RKO (cell line): Measurements from ENCODE around the gene ERVK3-1.
A peak's percentile ranks its signal among the peaks of the same experiment; 100 is the strongest.
"Not testable (repeated sequence)": the region's sequence is repeated elsewhere in the genome, so short reads cannot be mapped to it uniquely, and the experiment has no call there.

Source experiments
- DNase-seq: peaks from one replicate; pipeline ENCODE4 v3.0.0-alpha.2; 2016; ENCODE audit warnings: low spot score

ERVK3-1 gene

DNA sequence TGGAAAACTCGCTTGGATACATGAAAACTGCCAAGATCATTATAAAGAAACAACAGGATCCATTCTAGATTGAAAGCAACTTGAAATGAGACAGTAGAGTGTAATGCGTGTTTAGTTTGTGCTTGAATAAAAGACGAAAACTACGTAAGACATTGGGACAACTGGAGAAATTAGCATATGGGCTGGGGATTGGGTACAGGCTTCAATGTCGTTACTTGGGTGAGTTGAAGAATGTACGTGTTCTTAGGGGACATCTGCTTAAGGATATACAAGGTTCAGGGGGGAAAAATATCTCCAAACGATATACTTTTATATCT, 471 bp upstream of the ERVK3-1 start:
- DNase-seq, result no peak

DNA sequence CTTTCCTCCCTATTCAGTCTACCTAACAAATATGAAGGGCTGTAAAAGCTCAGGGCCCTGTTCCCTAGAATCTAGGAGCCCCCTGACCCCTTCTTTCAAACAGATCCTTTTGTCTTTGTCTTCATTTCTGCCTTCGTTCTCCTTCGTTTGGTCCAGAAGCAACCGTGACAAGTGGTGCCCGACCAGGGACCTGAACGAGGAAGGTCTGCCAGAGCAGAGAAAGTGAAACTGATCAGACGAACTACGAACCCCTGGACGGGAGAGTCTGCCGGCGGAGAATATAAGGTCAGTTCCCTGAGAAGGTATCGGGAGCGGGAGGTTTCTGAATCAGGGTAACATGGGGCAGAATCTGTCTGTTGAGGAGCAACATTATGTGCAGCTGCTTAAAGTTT, 751 bp downstream of the ERVK3-1 start:
- peak; percentile 34 for DNase-seq

DNA sequence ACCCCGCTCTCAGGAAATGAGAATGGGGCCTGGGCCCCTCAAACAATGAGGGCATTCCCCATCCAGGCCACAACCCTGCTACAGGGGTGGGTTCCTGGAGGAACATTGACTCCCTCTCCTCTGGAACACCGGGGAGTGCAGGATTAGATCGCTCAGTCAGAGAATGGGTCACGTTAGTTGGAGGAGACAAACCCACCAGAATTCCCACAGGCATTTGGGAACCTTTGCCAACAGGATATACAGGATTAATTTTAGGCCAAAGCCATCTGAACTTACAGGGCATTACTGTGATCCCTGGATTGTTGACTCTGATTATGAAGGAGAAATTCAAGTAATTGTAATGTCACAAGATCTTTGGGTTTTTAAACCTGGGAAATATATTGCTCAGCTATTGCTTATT, 2.6 kb downstream of the ERVK3-1 start:
- DNase-seq, result no peak

DNA sequence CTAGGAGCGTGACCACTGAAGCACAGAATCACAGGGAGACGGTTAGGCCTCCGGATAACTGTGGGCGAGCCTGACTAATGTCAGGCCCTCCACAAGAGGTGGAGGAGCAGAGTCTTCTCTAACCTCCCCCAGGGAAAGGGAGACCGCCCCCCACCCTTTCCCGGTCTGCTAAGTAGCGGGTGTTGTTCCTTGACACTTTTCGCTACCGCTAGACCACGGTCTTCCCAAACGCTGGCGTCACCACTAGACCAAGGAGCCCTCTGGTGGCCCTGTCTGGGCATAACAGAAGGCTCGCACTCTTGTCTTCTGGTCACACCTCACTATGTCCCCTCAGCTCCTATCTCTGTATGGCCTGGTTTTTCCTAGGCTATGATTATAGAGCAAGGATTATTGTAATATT, 5.5 kb downstream of the ERVK3-1 start:
- DNase-seq, result not testable (repeated sequence)

DNA sequence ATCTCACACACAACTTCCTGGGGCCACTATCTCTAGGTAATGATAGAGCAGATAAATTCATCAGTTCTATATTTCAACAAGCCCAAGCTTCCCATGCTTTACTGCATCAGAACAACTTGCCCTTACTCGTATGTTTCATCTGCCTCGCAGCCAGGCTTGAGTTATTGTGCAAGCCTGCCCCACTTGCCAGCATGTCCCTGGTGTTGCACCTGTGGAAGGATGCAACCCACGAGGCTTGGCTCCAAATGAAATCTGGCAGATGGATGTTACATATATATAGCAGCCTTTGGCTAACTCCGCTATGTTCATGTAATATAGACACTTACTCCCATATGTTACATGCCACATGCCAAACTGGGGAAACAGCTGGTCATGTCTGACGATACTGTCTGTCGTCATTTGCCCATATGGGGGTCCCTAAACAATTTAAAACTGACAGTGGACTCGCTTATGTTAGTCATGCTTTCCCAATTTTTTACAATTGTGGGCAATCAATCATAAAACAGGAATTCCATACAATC, 6.2 kb downstream of the ERVK3-1 start:
- no peak for DNase-seq

DNA sequence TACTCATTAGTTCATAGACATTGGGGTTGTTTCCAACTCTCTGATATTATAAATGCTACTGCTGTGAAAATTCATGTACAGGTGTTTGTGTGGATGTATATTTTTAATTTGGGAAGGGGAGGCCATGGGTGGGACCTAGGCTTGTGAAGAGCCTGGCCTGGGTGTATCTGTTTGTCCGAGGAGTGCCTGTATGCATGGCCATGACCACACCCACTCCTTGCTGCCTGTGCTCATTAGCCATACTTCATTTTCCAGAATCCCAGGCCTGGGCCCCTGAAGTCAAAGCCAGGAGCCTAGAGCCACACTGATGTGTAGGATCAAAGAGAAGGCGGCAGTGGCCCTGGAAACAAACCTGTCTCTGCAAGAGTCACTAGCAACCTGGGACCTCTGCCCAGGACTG, 10.4 kb downstream of the ERVK3-1 start:
- DNase-seq, result no peak

DNA sequence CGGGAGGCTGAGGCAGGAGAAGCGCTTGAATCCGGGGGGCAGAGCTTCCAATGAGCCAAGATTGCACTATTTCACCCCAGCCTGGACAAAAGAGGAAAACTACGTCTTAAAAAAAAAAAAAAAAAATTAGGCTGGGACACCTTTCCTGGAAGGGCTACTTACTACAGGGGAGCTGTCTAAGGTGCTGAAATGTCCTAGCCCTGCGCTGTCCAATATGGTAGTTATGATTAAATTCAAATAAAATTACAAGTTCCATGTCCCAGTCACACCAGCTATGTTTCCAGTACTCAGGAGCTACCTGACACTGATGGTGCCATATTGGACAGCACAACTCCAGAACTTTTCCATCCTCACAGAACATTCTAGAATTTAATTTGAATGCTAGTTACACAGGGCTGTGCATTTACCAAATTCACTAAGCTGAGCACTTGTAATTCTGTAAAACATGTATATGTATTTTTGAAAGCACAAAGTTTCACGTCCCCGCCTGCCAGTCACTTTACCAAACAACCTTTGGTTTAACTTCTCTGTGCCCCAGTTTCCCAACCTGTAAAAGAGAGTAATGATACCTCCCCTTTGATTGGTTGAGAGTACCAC, 12.4 kb downstream of the ERVK3-1 start:
- peak; percentile 70 for DNase-seq

DNA sequence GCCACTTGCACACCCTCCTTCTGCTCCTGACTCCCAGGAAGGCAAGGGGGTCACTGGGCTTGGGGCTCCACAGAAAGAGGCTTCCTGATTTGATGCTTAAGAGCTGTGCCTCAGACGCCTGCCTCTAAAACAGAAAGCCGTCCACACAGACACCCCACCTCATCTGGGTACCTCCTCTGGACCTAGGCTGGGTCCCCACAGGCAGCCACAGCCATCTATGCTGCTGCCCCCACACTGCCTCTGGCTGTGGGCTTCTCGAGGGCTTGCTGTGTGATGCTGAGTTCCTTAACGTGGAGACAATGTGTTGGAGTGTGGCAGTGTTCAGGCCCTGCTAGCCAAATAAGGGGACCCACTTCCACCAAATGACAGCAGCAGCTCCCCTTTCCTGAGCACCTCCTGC, 13.1 kb downstream of the ERVK3-1 start:
- DNase-seq, result no peak

DNA sequence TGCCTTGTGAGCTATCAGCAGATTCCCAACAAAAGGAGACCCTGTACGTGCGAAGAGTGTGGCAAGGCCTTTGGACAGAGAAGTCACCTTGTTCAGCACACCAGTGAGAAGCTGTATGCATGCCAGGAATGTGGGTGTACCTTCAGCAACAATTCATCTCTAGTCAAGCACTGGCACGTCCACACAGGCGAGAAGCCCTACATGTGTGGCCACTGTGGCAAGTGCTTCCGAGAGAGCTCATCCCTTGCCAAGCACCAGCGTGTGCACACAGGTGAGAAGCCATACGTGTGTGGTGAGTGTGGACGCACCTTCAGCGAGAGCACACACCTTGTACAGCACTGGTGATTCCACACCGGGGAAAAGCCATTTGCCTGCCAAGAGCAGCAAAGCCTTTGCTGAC, 14.1 kb downstream of the ERVK3-1 start:
- DNase-seq, result no peak

DNA sequence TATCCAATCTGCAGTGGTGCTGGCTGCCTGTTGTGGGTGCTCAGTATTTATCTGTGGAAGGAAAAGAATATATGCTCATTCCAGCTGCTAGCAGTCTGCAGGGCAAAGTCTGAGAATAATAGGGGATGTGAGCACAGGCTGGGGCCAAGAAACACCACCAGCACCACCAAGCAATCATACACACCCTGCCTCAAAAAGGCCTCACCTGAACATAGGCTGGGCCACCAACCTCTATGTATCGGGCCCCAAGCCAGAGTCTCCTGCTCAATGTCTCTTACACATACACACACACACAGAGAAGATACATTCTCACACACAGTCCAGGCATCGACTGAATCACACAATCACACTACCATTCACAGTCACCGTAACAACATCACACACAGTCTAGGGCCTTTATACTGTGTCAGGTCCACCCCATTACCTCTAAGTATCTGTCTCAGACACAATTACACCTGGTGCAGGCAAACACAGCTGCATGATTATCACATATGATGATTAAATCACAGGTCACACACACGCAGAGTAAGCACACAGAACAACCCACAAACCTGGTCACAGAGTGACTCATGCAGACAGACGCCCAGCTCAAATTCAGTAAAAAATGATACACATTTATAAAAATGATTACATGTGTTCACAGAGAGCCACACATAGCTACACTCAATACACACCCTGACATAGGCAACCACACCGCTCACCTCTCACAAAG, 20.3 kb downstream of the ERVK3-1 start:
- peak; percentile 82 for DNase-seq

DNA sequence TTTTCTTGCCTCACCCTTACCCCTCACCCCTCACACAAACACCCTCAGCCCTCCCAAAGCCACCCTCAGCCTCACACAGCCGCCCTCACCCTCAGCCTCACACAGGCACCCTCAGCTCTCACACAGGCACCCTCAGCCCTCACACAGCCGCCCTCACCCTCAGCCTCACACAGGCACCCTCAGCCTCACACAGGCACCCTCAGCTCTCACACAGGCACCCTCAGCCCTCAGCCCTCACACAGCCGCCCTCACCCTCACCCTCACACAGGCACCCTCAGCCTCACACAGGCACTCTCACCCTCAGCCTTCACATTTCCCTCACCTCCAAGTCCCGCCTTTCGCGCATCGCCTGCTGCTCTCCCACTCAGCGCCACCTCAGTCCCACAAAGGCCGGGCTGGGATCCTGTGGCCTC, 21.3 kb downstream of the ERVK3-1 start:
- no peak for DNase-seq

DNA sequence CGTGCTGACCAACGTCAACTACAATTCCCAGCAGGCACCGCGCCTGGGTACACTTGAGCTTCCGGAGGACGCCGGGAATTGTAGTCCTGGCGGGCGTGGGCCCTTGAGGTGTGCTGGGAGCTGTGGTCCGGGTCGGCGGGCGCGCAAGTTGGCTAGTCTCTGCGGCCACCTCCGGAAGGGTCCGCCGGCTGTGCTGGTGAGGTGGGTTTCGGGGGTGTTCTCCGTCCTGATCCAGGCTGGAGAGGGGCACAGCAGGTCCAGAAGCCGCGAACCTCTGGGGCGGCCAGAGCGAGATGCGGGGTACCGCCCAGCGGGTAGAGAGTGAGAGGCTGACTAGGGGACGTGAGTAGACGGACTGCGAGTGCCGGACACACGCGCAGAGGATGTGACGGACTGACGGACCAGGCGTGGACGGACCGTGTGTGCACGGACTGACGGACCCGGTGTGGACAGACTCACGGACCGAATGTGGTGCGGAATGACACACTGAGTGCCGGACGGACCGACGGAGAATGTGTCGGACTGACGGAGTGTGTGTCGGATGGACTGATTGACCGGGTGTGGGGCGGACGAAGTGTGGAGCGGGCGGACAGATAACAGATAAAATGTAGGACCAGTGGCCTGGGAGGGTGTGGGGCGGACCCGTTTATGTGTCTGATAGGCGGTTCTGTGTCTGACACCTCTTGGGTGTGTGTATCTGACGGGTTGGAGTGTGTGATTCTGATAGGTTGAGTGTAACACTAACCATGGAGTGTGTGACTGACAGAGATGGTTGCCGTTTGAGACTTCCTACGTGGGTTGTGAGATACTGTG, 21.9 kb downstream of the ERVK3-1 start, which contains the start of gene ZSCAN22:
TSS of gene ZSCAN22 (plus strand) at position 81 of the 813 bp plus-strand sequence. CDS start 7,809 bp downstream, outside the sequence.
- peak; percentile 97 for DNase-seq

DNA sequence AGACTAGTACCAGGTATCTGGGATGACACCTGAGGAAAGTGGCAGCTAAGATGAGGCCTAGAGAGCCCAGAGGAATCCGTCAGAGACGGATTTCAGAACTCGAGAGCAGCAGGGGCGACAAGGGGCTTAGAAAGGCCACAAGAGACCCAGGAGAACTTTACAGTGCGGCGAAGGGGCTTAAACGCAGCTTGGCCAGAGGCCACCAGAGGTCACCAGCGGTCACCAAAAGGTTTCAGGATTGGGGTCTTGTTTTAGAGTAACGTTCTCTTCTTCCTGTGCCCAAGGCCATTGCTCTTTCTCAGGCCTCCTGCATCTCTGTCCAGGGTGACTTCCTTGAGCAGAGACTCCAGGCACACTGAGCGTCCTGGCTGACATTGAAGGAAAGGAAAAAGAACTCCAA, 23.8 kb downstream of the ERVK3-1 start:
- DNase-seq, result peak; percentile 22

DNA sequence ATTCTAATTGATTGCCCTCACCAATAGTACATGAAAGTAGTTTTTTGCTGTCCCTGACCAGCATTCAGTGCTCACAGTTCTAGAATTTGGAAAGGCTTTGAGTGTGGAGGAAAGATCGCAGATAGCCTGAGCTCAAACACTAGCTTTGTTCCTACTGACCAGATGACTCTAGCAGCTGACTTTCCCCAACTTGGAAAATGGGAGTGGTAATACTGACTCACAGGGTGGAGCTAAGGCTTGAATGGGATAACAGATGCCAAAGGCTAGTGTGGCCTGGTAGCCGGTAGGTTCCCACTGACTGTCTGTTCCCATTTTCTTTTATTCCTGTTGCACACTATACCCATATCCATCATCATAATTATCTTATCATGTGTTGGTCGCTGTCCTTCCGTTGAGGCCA, 25.3 kb downstream of the ERVK3-1 start:
- DNase-seq, result peak; percentile 80

DNA sequence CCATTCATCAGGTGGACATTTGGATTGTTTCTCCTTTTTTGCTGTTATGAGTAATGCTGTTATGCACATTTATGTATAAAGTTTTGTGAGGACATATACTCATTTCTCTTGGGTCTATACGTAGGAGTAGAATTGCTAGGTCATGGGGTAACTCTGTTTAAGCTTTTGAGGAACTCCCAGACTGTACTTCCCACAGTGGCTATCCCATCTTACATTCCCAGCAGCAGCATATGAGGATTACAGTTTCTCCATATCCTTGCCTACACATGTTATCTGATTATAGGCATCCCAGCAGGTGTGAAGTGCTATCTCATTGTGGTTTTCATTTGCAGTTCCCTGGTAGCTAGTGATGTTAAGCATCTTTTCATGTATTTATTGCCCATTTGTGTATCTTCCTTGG, 27.5 kb downstream of the ERVK3-1 start:
- DNase-seq, result no peak

DNA sequence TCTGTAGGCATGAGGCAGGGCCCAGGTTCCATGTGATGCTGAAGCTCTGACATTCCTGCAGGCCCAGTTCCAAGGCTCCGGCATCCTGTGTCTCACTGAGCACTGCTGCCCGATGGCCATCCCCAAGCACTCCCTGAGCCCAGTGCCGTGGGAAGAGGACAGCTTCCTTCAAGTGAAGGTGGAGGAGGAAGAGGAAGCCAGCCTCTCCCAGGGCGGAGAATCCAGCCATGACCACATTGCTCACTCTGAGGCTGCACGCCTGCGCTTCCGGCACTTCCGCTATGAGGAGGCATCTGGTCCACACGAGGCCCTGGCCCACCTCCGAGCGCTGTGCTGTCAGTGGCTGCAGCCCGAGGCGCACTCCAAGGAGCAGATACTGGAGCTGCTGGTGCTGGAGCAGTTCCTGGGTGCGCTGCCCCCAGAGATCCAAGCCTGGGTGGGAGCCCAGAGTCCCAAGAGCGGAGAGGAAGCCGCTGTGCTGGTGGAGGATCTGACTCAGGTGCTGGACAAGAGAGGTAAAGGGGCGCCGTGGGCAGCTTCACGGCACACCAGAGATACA, 29.6 kb downstream of the ERVK3-1 start:
- no peak for DNase-seq

DNA sequence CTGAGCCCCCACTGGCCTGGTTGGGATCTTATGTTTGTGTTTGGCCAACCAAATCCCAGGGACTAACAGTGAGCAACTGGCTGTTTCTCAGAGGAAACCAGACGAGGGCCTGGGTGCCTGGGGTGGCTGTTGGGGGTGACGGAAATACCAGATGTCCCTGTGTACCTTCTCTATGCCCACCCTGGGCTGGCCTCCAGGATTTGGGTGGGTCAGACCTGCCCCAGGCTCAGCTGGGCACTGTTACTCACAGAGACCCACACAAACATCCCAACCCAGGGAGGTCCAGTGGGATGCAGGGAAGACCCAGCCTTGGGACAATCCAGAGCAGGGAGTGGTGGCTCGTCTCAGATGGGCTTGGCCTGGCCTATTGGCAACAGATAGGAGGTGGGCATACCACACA, 30.5 kb downstream of the ERVK3-1 start:
- no peak for DNase-seq

DNA sequence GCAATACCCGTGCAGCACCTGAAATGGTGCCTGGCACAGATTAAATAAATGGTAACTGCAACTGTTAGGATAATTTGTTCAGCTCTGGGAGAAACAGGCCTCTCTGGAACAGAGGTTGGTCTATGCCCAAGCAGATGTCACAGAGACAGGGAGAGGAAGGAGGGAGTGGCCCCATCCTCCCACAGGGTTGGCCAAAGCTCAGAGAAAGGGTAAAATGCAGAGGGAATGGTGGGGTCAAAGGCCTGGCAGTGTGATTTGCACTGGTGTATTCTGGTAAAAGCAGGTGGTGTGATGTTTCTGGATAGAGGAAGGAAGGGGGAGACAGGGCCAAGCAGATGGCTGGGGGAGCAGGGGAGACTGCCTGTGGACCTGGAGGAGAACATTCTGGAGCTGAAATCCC, 31.0 kb downstream of the ERVK3-1 start:
- no peak for DNase-seq

DNA sequence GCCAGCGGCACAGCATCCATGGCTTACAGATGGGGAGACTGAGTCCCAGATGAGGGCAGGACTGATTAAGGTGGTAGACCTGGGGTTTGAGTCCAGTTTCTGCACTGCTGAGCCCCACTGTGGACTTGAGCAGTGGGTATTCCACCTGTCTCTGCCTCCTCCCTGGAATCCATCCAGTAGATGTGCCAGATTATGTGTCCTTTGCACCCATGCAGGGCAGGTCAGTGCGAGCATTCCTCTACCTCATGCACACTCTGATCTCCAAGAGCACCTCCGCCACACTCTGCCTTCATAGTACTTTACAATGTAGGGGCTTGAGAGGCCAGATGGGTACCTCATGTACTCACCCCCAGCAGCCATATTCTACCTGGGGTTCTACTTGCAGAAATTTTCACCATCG, 31.6 kb downstream of the ERVK3-1 start:
- DNase-seq, result no peak

DNA sequence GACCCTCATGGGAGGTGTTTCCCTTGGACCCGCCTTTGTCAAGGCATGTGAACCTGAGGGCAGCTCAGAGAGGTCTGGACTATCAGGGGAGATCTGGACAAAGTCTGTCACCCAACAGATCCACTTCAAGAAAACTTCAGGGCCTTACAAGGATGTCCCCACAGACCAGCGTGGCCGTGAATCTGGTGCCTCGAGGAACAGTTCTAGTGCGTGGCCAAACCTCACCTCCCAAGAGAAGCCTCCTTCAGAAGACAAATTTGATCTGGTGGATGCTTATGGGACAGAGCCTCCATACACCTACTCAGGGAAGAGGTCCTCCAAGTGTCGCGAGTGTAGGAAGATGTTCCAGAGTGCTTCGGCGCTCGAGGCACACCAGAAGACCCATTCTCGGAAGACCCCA, 33.2 kb downstream of the ERVK3-1 start:
- no peak for DNase-seq

DNA sequence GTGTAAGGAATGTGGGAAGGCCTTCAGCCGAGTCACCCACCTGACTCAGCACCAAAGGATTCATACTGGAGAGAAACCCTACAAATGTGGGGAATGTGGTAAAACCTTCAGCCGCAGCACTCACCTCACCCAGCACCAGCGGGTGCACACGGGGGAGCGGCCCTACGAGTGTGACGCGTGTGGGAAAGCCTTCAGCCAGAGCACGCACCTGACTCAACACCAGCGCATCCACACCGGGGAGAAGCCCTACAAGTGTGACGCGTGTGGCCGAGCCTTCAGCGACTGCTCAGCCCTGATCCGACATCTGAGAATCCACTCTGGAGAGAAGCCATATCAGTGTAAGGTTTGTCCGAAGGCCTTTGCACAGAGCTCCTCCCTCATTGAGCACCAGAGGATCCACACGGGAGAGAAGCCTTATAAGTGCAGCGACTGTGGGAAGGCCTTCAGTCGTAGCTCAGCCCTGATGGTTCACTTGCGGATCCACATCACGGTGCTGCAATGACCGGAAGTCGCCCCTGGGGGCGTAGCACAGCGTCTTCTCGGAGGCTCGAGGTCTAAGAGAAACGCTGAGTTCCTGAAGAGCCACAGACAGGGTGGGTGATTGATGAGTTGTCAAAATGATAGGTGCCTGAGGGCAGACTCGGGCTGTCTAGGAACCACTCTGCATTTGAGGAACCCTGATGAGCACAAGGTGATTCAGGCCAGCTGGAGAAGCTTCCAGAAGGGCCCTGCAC, 33.8 kb downstream of the ERVK3-1 start:
- DNase-seq, result peak; percentile 35

DNA sequence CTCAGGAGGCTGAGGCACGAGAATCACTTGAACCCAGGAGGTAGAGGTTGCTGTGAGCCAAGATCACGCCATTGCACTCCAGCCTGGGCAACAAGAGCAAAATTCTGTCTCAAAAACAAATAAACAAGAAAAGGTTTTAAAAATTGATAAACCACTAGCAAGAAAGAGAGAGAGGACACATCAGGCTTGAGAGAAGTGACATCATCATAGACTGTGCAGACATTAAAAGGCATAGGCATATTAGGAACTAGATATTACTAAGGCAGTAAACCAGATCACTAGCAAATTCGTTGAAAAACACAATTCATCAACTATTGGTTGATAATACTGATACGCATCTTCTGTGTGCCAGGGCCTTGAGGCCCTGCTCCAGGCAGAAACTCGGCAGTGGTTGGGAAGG, 40.4 kb downstream of the ERVK3-1 start:
- no peak for DNase-seq
